Midbrain (tissue), 1 donor: ENCODE data around the gene NSMCE1.

Source experiments
- DNase-seq: peaks from one replicate; lab custom pipeline; 2025; lab: John Stamatoyannopoulos, UW

Gene NSMCE1, protein sequence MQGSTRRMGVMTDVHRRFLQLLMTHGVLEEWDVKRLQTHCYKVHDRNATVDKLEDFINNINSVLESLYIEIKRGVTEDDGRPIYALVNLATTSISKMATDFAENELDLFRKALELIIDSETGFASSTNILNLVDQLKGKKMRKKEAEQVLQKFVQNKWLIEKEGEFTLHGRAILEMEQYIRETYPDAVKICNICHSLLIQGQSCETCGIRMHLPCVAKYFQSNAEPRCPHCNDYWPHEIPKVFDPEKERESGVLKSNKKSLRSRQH

DNA sequence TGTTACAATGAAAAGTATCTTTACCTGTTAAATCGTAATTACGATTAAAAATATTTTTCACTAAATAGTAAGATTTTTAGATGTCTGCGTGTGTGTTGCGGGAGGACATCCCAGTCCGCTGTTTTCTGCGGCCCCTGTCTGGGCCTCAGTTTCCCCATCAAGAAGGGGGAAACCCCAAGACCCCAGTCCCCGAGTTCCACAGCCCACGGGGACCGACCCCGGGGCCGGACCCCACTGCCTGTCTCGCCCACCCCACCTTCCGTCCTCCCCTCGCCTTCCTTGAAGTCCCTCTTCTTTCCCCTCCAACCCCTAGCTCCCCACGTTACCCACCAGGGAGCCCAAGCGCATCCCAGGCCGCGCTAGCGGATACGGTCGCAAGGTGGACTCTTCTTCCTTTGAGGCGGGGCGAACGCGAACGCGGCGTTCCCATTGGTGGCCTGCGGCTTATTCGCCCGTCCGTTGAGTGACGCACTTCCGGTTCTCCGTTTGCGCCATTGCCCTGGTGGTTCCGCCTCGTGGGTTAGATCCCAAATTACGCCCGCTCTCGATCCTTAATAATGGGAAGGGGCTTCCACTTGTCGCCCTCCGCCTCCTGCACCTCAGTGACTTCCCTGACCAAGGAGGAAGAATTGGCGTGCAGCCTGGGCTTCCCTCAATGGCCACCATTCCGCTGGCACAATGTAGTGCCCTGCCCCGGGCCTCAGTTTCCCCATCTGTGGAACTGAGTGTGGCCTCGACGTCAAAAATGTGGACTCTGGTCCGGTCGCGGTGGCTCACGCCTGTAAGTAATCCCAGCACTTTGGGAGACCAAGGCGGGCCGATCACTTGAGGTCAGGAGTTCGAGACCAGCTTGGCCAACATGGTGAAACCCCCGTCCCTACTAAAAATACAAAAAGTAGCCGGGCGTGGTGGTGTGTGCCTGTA, at the start of gene NSMCE1:
TSS of gene NSMCE1 (minus strand) at position 397 of the 924 bp plus-strand sequence. CDS start 11,202 bp downstream, outside the sequence.
- DNase-seq, result peak; percentile 96

DNA sequence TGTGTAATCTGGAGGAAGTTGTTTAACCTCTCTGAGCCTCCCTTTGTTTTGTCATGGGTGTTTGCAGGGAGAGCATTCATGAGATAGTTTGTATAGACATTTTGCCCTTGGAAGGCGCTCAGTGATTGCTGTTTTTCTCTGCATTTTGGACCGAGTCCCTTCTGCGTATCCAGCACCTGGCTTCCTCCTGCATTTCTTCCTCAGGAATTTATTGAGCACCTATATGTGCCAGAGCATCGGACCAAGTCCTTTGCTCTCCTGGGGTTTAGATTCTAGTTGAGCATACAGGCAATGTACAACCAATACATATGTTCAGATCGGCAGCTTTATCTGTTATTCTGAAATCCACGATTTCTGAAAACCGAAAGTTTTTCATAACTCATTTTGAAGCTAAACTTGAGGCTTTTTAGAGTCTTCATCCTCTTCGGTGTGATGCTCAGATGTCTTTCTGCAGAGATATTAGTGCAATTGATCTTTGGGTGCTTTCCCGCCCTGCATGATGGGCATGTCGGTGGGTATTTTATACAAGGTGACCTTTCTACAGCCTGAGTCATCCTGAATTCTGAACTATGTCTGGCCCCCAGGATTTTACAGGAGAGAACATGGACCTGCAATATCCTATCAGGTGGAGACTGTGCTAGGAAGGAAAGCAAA, 49.3 kb upstream of the NSMCE1 start:
- DNase-seq, result no peak

DNA sequence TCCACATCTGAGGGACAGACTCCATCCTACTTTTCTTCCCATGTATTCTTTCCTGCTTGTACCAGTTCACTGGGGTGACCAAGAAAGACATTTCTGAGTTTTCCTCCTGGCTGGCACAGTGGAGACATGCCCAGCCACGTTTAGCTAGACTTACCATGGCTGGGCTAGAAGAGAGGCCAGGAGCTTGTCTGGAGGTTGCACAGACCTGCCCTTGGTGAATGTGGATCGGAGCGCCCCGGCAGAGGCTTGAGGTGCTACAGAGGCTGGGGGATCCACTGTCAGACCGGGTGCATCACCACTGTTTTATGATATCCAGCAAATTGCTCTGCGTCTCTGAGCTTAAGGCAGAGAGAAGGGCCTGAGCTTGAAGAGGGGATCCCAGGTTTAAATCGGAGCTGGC, 48.7 kb upstream of the NSMCE1 start:
- no peak for DNase-seq

DNA sequence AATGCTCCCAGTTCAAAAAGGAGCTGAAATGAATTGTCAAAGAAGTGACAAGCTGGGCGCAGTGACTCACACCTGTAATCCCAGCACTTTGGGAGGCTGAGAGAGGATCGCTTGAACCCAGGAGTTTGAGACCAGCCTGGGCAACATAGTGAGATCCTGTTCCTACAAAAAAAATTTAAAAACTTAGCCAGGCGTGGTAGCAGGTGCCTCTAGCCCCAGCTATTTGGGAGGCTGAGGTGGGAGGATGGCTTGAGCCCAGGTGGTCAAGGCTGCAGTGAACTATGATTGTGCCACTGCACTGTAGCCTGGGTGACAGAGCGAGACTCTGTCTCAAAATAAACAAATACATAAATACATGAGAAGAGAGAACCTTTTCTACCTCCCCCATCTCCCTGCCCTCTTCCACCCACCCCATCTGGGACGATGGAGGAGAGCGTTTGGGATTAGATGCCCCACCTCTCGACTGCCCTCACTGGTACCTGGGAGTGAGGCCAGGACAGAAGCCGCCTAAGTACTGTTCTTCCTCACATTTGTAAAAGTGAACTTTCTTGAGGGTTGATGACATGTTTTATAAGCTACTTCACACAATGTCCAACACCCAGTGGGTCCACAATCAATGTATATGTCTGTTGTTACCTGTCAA, 47.6 kb upstream of the NSMCE1 start:
- DNase-seq, result no peak

DNA sequence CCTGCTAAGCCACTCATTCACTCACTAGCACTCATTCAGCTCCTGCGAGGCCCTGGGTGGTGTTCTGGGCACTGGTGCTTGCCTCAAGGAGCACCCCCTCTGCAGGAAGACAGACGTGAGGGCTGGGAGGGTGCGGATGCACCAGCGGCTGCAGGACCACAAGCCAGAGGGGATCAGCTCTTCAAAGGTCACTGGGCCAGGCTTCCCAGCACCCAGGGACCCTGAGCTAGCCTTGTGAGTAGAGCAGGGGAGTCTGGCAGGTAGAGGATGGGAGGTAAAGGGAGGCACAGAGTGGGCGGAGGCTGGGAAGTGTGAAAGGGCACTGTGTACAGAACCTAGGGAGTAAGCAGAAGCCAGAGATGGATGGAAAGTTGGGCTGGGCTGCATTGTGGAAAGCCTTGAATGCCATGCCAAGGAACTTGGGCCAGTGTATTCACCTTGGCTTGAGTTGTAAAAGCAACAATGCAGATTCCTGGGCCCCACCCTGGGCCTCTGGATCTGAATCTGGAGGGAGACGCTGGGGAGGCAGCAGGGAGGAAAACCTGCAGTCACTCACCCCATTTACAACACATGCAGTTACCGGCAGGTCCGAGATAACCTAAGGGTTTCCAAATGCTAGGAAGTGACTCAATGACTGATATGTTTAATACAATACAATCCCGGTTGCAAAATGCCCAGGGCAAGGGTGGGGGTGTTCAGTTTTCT, 46.9 kb upstream of the NSMCE1 start:
- no peak for DNase-seq

DNA sequence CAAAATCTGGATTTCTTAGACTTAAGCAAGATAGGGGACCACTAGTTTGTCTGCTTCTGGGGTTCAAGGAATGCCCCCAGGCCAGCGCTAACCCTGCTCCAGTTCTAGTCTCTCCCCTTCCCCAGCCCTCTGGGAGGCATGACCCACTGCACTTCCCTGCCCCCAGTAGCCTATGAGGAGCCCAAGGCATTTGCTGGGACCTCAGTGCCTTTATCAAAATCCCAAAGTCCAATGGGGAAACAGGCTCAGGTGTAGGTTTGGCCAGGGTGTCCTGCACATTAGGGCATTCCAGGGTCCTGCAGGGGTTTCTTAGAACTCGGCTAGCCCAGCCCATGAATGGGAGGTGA, 46.4 kb upstream of the NSMCE1 start:
- DNase-seq, result no peak

DNA sequence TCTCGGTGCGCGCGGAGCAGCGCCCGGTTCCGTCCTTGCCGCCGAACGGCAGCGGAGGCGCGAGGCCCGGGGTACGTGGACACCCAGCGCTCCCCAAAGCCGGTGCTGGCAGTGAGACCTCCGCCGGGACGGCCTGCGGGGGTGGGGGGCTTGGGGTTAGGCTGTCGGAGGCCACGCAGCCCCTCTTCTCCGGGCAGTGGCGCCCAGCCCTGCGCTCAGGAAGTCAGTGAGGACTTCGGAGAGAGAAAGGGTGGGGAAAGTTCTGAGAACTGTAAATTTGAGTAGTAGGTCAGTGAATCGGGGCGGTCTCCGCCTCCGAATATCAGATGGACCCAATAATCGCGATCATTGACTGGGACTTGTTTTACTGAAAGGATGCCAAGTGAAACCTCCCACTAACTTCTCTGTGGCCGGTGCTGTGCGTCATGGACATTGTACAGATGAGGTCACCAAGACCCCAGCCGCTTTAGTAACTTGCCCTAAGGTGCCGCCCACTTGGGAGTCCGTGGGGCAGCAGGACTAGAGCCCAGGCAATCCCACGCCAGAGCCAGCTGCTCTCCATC, 45.7 kb upstream of the NSMCE1 start:
- DNase-seq, result no peak

DNA sequence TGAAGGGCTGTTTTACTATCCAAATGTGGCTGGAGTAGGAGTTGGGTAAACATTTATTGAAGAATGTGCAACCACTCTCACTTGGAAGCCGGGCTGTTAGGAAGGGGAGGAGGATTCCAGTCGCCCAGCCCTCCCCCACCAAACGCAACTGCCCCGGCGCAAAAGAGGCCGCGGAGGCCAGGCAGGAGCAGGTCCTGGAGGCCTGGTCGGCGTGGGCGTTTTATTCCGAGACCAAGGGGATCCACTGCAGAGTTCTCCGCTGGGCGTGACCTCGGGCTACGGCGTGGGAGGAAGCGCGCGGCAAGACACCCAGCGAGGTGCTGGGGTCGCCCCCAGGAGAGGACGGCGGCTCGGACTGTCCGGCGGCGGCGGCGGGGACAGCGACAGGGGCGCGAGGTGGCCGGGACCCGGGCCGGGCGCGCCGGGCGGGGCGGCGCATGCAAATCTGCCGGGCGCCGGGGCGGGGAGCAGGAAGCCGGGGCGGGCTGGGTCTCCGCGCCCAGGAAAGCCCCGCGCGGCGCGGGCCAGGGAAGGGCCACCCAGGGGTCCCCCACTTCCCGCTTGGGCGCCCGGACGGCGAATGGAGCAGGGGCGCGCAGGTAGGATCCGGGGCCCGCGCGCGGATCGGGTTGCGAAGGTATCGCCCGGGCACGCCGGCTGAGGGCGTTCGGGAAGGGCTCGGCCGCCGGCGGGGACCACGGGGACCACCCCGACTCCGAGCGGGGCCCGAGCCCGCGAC, 45.0 kb upstream of the NSMCE1 start, which contains the start of gene IL4R:
TSS of gene IL4R (plus strand) at position 553 of the 739 bp plus-strand sequence. CDS start 26,230 bp downstream, outside the sequence.
- no peak for DNase-seq

DNA sequence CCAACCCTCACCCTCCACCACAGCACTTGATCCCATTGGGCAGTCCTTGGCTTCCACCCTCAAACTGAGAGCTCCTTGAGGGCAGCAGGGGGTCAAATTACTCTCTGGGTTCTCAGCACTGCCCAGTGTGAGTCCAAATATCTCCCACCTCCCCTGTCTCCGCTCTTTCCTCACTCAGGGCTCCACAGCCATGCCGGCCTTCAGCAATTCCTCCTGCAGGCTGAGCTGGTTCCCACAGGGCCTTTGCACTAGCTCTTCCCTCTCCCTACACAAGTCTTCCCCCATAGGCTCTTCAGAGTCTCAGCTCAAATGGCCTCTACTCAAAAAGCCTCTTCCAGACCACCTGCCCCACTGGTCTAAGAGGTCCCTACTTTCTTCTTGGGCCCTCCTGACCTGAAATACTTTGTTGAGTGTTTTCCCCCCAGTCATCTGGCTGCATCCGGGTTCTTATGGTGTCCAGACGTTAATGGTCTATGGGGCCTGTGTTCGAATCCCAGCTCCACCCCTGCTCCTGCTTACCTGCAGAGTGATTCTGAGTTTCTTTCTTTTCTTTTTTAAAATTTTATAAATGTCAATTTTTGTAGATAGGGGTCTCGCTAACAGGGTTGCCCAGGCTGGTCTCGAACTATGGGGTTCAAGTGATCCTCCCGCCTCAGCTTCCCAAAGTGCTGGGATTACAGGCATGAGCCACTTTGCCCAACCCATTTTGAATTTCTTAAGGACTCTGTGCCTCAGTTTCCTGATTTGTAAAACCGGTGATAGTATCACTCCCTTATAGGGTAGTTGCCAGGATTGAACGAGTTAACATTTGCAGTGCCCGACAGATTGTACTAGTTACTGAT, 44.2 kb upstream of the NSMCE1 start:
- DNase-seq, result no peak

DNA sequence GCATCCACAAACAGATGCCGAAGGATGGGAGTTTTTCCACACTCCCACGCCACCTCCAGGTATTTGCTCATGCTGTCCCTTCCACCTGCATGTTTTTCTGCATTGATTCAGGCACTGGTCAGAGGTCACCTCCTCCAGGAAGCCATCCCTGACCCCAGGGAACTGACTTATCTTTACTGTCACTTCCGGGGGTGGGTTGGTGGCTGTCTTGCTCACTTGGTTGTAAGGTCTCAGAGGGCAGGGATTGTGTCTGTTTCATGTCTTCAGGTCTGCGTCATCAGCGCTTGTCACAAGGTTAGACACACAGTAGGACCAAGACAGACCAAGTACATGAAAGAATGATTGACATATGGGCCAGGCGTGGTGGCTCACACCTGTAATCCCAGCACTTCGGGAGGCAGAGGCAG, 43.3 kb upstream of the NSMCE1 start:
- DNase-seq, result no peak

DNA sequence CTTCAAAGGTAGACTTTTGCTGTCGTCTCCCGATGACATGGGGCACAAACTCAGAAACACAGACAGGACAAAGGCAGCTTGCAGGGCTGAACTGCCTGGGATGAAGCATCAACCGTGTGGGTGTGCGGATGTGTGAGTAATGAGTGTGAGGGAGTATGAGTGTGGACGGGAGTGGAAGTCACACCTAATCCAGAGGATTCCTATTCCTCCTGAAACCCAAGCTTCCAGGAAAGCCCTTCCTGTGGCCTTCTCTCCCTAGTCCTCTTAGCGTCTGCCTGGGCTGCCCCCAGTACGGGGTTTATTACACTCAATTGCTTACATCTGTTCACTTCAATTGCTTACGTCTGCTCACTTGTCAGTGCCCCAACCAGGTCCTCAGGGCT, 42.9 kb upstream of the NSMCE1 start:
- DNase-seq, result no peak

DNA sequence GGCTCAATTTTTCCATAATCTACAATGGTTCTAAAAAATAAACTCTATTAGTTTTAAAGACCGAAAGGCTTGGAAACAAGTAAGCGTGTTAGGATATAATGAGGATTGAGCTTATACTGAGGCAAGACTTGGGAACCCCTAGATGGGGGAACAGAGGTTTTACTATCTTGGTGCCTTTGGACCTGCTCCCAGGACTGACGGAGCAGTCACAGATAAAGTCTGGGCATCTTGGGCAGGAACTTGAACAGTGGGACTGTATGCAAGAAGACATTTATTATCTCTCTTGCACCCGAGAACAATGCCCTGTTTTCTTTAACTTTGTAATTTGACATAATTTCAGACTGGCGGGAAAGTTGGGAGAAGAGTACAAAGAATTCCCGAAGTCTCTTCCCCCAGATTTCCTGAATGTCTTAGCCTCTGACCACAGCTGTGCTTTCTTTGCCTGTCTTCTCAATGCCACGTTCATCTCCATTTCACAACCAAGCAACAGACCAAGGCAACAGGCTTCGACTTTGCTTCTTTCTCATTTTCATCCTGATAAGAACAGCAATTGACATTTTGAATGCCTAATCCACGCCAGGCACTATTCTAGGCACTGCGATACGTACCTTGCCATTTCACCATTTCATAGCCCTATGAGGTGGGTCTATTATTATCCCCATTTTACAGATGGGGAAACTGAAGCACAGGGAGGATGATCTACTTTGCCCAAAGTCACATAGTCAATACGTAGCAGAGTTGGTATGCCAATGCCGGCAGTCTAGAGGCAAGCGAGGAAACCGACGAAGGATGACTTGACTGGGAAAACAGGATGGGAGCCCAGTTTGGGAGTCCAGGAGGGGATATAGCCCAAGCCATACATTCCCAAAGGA, 42.2 kb upstream of the NSMCE1 start:
- DNase-seq, result no peak

DNA sequence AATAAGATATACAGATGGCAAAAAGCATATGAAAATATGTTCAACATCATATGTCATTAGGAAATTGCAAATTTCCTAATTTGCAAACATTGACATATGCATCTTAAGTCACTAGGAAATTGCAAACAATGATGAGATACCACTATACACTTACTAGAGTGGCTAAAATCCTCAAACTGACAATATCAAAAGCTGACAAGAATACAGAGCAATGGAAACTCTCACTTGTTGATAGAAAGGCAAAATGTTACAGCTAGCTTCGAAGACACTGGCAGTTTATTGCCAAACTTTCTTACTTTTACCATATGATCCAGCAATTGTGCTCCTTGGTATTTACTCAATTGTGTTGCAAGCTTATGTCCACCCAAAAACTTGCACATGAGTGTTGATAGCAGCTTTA, 40.2 kb upstream of the NSMCE1 start:
- no peak for DNase-seq

DNA sequence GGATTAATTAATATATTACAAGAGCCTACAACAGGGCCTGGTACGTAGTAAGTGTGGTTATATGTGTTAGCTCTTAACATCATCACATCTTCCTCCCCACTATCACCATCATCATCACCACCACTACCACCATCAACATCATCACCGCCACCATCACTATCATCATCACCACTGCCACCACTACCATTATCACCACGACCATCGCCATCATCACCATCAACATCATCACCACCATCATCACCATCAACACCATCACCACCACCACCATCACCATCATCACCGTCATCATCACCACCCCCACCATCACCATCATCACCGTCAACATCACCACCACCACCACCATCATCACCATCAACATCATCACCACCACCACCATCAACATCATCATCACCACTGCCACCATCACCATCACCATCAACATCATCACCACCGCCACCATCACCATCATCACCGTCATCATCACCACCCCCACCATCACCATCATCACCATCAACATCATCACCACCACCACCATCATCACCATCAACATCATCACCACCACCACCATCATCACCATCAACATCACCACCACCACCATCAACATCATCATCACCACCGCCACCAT, 37.4 kb upstream of the NSMCE1 start:
- no peak for DNase-seq

DNA sequence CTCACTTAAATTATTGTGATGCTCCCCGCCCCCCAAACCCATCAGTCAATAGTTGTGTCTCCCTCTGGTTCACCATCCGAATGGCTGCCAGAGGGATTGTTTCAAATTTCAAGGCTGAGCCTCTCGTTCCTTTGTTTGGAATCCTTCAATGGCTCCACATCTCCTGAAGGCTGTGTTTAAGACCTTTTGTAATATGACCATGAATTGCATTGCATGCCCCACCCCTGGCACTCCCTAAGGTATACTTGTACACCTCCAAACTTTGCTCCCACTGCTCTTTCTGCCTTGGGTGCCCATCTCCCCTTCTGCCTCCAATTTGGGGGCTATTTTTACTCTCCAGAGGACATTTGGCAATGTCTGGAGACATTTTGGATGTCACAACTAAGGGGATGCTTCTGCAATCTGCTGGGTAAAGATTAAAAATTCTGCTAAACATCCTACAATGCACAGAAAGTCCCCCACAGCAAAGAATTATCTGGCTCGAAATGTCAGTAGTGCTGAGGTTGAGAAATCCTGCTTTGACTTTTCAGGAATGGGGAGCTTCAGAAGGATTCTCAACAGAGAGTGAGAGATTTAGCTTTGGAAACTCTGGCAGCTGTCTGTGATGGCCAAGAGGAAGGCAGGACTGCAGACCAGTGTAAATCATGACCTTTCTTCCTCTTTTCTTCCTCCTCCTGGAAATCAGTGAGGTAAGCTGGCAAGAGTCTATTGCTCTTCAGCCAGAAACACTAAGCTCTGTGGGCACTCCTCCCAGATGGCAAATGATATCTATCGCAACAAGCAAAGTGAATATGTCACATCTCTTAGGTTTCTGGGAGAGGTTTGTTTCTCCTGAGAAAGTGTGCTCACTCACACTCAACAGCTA, 36.5 kb upstream of the NSMCE1 start:
- DNase-seq, result no peak

DNA sequence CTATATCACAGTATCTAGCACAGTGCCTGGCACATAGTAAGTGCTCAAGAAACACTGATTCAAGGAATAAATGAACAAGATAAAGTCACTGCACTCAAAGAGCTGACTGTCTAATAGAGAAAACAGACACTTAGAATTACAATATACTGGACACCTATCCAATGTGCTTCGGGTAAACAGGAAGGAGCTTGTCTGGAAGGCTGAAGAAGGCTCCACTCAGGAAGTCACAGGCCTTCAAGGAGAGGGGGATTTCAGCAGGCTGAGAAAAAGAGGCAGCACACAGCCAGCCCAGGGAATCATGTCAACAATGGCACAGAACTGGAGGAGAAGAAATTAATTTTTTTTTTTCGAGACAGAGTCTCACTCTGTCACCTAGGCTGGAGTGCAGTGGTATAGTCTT, 35.5 kb upstream of the NSMCE1 start:
- no peak for DNase-seq
